K562 (cell line): ENCODE results near the gene JAM2.

Experiments used
- SIX5 ChIP-seq, 2 experiments: IDR thresholded peaks; 2 replicates each; pipeline ENCODE4 v1.6.1; 2011; ENCODE audit warnings: low read length in 2 of 2, borderline replicate concordance in 1 of 2, low read depth in 1 of 2, mild to moderate bottlenecking in 1 of 2, moderate library complexity in 1 of 2; ENCODE audit not compliant: insufficient read depth in 1 of 2
- SMAD1 ChIP-seq: fragments of 150-350 bp; IDR thresholded peaks from 2 replicates; pipeline ENCODE4 v1.6.1; 2014; ENCODE audit warnings: low read length, low read depth; ENCODE audit not compliant: partially characterized antibody
- XRCC3 ChIP-seq: fragments of 450-650 bp; IDR thresholded peaks from 2 replicates; pipeline ENCODE4 v1.6.1; 2017; ENCODE audit warnings: mild to moderate bottlenecking, moderate library complexity
- TF ChIP-seq, protein P1 (sequence below): fragments of 450-650 bp; IDR thresholded peaks from 2 replicates; pipeline ENCODE4 v1.6.1; 2018; ENCODE audit warnings: mild to moderate bottlenecking, low read depth; ENCODE audit not compliant: partially characterized antibody
- TF ChIP-seq, protein P2 (sequence below), 2 experiments: fragments of 450-650 bp; formaldehyde crosslinking in 1 of 2; IDR thresholded peaks; 2 replicates each; pipeline versions ENCODE4 v1.4.0 to v1.6.1; 2014 to 2020; ENCODE audit warnings: mild to moderate bottlenecking in 2 of 2, borderline replicate concordance in 1 of 2, low read depth in 1 of 2

DNA sequence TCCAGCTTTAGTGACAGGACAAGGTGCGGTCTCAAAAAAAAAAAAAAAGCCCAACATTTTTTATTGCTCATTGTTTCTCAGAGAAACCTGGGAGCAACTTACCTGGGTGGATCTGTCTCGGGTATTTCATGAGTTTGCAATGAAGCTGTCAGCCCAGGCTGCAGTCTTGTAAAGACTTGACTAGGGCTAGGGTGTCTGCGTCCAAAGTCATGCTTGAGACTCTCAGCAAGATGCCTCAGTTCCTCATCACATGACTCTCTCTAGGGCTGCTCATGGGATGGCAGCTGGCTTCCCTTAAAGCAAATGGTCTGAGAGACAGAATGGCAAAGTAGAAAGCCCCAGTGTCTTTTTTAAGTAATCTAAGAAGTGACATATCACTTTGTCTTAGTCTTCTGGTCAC is 103.8 kb downstream of the JAM2 start:
- no peak for TF ChIP-seq SMAD1
- TF ChIP-seq, protein P1, sequence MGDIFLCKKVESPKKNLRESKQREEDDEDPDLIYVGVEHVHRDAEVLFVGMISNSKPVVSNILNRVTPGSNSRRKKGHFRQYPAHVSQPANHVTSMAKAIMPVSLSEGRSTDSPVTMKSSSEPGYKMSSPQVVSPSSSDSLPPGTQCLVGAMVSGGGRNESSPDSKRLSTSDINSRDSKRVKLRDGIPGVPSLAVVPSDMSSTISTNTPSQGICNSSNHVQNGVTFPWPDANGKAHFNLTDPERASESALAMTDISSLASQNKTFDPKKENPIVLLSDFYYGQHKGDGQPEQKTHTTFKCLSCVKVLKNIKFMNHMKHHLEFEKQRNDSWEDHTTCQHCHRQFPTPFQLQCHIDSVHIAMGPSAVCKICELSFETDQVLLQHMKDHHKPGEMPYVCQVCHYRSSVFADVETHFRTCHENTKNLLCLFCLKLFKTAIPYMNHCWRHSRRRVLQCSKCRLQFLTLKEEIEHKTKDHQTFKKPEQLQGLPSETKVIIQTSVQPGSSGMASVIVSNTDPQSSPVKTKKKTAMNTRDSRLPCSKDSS, result no peak
- TF ChIP-seq, protein P2, sequence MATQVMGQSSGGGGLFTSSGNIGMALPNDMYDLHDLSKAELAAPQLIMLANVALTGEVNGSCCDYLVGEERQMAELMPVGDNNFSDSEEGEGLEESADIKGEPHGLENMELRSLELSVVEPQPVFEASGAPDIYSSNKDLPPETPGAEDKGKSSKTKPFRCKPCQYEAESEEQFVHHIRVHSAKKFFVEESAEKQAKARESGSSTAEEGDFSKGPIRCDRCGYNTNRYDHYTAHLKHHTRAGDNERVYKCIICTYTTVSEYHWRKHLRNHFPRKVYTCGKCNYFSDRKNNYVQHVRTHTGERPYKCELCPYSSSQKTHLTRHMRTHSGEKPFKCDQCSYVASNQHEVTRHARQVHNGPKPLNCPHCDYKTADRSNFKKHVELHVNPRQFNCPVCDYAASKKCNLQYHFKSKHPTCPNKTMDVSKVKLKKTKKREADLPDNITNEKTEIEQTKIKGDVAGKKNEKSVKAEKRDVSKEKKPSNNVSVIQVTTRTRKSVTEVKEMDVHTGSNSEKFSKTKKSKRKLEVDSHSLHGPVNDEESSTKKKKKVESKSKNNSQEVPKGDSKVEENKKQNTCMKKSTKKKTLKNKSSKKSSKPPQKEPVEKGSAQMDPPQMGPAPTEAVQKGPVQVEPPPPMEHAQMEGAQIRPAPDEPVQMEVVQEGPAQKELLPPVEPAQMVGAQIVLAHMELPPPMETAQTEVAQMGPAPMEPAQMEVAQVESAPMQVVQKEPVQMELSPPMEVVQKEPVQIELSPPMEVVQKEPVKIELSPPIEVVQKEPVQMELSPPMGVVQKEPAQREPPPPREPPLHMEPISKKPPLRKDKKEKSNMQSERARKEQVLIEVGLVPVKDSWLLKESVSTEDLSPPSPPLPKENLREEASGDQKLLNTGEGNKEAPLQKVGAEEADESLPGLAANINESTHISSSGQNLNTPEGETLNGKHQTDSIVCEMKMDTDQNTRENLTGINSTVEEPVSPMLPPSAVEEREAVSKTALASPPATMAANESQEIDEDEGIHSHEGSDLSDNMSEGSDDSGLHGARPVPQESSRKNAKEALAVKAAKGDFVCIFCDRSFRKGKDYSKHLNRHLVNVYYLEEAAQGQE (IDR thresholded peaks at IDR 0.05; ENCODE audit: borderline replicate concordance), result no peak
- TF ChIP-seq, protein P2 (CRISPR knock-in tag; IDR thresholded peaks at IDR 0.05; ENCODE audit: low read depth), result no peak
- no peak for TF ChIP-seq SIX5 (IDR thresholded peaks at IDR 0.05; ENCODE audit: borderline replicate concordance in 1 of 2, insufficient read depth in 1 of 2, low read depth in 1 of 2, low read length in 2 of 2)
- TF ChIP-seq XRCC3, result no peak
